ENCODE measurements around the gene TTC33.
"Not testable (repeated sequence)": the region's sequence is repeated elsewhere in the genome, so short reads cannot be mapped to it uniquely, and the experiment has no call there.

Gene TTC33

GRCh38 chr5:40600383-40600782, 155.4 kb downstream of the TTC33 start:
- in situ Hi-C loops (cut with MboI; ENCODE audit: low pct_unique_long_range_greater_than_20kb, low sequenced_read_pairs) = no loop called here
- DNase-seq = no peak

- no peak for DNase-seq
- in situ Hi-C loops (cut with MboI; ENCODE audit: low pct_unique_long_range_greater_than_20kb, low sequenced_read_pairs) = no loop called here
Measured at GRCh38 chr5:40599676-40600075, 156.1 kb downstream of the TTC33 start.

DNA sequence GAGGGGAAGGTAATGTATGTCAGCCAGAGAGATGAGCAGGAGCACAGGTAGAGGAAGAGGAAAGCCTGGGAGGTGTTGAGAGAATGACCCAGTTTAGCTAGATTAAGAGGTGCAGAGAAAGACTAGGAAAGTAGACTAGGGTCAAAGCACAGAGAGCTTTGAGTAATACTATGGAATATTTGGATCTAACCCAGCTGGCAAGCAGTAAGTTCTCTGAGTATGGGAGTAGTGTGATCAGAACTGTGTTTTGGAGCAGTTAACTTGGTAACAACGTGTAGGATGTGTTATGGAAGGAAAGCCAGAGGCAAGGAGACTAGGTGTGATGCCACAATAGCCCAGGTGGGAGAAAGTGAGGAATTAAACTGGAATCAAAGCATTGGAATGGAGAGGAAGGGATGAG, 160.9 kb downstream of the TTC33 start:
- in situ Hi-C loops (cut with MboI; ENCODE audit: low pct_unique_long_range_greater_than_20kb, low sequenced_read_pairs) = no loop called here
- DNase-seq = no peak

GRCh38 chr5:40591727-40592396, 163.9 kb downstream of the TTC33 start:
- in situ Hi-C loops (cut with MboI; ENCODE audit: low pct_unique_long_range_greater_than_20kb, low sequenced_read_pairs) = not testable (repeated sequence)
- DNase-seq = peak; percentile 47

- no peak for DNase-seq
- in situ Hi-C loops (cut with MboI; ENCODE audit: low pct_unique_long_range_greater_than_20kb, low sequenced_read_pairs) = no loop called here
Measured at GRCh38 chr5:40587376-40587775, 168.4 kb downstream of the TTC33 start.

- DNase-seq = no peak
- in situ Hi-C loops (cut with MboI; ENCODE audit: low pct_unique_long_range_greater_than_20kb, low sequenced_read_pairs) = no loop called here
Measured at GRCh38 chr5:40585537-40586267, 170.1 kb downstream of the TTC33 start.

GRCh38 chr5:40584054-40584453, 171.7 kb downstream of the TTC33 start:
- DNase-seq = no peak
- in situ Hi-C loops (cut with MboI; ENCODE audit: low pct_unique_long_range_greater_than_20kb, low sequenced_read_pairs) = no loop called here

DNA sequence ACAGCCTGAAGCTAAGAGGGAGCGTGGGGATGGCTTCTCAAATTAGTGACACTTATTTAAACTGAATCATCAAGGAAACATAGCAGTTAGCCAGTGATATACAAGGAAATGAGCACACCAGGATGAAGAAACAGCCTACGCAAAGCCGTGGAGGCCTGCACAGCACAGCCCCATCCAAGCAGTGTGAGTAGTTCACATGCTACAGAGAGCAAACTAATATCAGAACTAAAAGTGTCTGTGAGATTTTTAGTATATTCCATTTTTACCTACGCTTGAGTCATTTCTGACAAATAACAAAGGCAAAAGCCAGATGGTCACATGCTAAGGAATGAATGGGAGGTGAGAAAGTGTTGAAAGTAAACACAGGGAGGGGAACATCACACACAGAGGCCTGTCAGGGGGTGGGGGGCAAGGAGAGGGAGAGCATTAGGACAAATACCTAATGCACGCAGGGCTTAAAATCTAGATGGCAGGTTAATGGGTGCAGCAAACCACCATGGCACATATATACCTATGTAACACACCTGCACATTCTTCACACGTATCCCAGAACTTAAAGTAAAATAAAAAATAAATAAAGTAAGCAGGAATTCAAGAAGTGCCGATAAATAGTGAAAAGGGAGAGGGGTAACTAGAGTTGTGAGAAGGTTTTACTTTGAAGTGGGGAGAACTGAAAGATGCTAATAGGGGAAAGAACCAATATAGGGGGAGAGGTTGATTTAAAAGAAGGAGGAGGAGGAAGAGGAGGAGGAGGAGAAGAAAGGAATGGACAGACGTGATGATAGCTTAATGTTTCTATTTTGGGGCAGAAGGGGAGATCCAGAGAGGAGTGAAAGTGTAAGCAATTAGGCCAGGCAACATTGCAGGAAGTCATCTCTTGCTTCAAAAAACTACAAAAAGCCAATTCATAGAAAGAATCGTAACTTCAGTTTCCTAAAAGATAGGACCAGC, 177.0 kb downstream of the TTC33 start:
- in situ Hi-C loops (cut with MboI; ENCODE audit: low pct_unique_long_range_greater_than_20kb, low sequenced_read_pairs) = no loop called here
- no peak for DNase-seq

DNA sequence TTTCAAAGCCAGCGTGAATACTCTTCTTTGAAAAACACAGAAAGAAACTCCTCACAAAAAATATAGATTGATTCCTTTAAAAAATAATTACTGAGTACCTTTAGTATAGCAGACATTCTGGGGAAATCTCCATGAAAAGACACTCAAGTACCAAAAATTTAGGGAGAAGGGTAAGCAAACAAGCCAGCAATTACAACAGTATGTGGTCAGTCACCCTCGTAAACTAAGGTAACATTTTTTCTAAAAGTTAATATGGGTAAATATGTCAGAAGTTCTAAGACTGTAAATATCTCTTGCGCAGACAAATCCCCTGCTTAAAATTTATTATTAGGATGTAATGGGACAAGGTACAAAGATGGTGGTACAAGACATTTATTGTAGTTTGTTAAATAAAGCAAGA, 178.0 kb downstream of the TTC33 start:
- in situ Hi-C loops (cut with MboI; ENCODE audit: low pct_unique_long_range_greater_than_20kb, low sequenced_read_pairs) = no loop called here
- DNase-seq = no peak

DNA sequence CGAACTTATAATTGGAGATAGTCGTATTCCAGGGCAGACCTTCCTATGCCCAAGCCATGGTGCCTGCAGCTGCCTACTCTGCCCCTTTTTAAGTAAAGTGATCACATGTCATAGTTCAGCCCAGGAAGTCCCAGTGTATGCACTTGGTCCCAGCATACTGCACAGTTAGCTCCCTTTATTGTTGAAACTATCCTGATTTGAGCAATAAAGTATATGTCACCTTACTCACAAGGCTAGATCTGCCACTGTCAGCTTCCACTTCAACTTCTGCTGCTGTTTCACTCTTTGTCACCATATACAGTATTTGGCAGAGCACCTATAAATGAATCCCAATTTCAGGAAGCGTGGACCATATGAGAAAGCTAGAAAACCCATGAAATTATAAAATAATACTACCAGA, 179.8 kb downstream of the TTC33 start:
- in situ Hi-C loops (cut with MboI; ENCODE audit: low pct_unique_long_range_greater_than_20kb, low sequenced_read_pairs) = no loop called here
- no peak for DNase-seq

GRCh38 chr5:40575411-40575810, 180.3 kb downstream of the TTC33 start:
- in situ Hi-C loops (cut with MboI; ENCODE audit: low pct_unique_long_range_greater_than_20kb, low sequenced_read_pairs) = no loop called here
- no peak for DNase-seq

DNA sequence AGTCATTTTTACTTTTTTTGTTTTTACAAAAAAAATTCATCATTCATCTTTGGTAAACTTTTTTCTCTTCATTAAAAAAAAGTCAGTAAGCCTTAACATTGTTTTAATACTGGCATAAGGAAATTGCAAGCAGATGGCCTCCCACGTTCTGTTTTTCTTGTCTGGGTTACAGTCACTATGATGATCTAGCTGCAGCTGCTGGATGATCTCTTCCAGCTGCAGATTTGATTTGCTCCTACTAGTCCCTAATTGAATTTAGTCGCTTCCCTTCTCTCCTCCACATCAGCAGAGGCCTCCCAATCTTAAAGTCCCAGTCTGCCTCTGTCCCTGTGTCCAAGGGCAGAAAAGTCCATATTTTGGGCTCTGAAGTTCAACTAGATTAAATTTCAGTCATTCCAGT, 182.8 kb downstream of the TTC33 start:
- no peak for DNase-seq
- in situ Hi-C loops (cut with MboI; ENCODE audit: low pct_unique_long_range_greater_than_20kb, low sequenced_read_pairs) = no loop called here

DNA sequence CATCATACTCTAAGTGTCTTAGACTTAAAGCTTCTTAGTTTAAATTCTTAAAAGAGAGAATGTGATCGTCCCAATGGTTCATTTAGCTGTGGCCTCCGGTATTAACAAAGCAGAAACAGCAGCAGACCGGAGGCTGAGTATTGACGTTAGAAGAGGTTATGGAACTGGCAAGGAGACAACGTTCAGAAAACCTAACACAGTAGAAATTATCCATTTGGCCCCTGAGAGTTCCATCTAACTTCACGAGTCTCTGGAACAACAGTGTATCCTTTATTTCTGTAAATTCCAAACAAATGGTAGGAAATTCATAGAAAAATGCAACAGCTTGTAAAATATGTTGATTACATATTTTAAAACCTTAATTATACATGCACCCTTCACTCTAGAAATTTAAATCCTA, 183.4 kb downstream of the TTC33 start:
- no peak for DNase-seq
- in situ Hi-C loops (cut with MboI; ENCODE audit: low pct_unique_long_range_greater_than_20kb, low sequenced_read_pairs) = no loop called here

GRCh38 chr5:40571729-40572128, 184.0 kb downstream of the TTC33 start:
- no peak for DNase-seq
- in situ Hi-C loops (cut with MboI; ENCODE audit: low pct_unique_long_range_greater_than_20kb, low sequenced_read_pairs) = no loop called here

- in situ Hi-C loops (cut with MboI; ENCODE audit: low pct_unique_long_range_greater_than_20kb, low sequenced_read_pairs) = no loop called here
- no peak for DNase-seq
Measured at GRCh38 chr5:40570408-40571129, 185.2 kb downstream of the TTC33 start.

DNA sequence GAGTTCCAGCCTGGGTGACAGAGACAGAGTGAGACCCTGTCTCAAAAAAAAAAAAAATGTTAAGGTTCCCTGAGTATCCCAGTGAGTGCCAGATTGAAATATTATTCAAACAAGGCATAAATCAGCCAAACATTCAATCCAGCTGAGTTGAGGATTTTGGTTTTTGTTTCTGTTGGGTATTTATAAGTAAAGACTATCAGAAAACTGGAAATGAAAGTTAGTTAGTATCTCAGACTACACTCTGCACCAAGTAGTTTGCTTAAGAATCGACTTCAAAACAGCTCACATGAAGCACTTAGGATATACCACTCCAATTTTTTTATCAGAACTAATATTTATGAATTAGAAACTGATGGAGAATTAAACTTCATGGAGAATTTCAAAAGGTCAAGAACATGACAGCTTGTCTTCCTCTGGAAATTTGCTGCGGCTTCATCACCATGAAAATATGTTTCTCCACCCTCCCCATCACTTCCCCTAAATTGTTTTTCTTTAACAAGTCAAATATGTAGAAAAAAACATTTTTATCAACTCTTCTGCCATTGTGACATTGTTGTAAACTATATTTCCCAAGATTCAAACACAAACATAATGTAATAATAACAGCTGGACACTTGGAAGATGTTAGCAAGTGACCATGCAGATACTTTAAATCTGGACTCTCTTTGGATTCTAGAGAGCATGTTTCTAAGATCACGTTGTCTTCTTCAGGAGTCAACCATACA, 186.1 kb downstream of the TTC33 start:
- DNase-seq = no peak

DNA sequence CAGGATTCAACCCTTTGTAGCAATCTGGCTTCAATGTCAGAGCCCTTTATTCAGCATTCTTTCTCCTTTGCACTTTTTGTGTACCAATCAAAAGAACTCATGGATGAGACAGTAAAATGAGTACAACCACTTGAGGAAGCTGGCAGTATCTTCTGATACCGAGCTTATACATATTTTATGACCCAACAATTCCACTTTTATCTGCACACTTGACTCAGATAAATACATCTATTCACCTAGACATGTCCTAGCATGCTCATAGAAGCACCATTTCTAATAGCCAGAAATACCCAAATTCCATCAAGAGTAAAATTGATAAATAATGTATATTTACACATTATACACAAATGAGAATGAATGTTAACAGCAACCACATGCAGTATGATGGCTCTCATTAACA, 187.2 kb downstream of the TTC33 start:
- in situ Hi-C loops (cut with MboI; ENCODE audit: low pct_unique_long_range_greater_than_20kb, low sequenced_read_pairs) = no loop called here
- no peak for DNase-seq

More for the DNA sequence above, 186.1 kb downstream of the TTC33 start:
- in situ Hi-C loops (cut with MboI; ENCODE audit: low pct_unique_long_range_greater_than_20kb, low sequenced_read_pairs) = no loop called here

DNA sequence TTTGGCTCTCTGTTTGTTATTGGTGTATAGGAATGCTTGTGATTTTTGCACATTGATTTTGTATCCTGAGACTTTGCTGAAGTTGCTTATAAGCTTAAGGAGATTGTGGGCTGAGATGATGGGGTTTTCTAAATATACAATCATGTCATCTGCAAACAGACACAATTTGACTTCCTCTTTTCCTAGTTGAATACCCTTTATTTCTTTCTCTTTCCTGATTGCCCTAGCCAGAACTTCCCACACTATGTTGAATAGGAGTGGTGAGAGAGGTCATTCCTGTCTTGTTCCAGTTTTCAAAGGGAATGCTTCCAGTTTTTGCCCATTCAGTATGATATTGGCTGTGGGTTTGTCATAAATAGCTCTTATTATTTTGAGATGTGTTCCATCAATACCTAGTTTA, 192.6 kb downstream of the TTC33 start:
- DNase-seq; in situ Hi-C loops (cut with MboI; ENCODE audit: low pct_unique_long_range_greater_than_20kb, low sequenced_read_pairs): not testable (repeated sequence)
